Peyer's patch (tissue), 4 donors: ENCODE measurements around the gene CDC20B. TPM values are rescaled to one million over a fixed set of nuclear protein-coding genes. Genes with fewer than 3 reads are reported as not detected.
"Not testable (repeated sequence)": the region's sequence is repeated elsewhere in the genome, so short reads cannot be mapped to it uniquely, and the experiment has no call there.

Experiments used
- DNase-seq, 3 donors: peaks; one replicate each; pipeline ENCODE4 v3.0.0-alpha.2; 2017 to 2019
- H3K27ac ChIP-seq, 4 donors: fragments of 200-600 bp; sonication (generic); one replicate each; pipeline ENCODE4 v1.5.1; 2016 to 2019
- H3K27me3 ChIP-seq, 2 donors: fragments of 200-600 bp; sonication (generic); one replicate each; pipeline ENCODE4 v1.5.1; 2019
- H3K36me3 ChIP-seq, 3 donors: fragments of 200-600 bp; sonication (generic); one replicate each; pipeline ENCODE4 v1.5.1; 2016 to 2019
- H3K4me1 ChIP-seq, 4 donors: fragments of 200-600 bp; sonication (generic); one replicate each; pipeline ENCODE4 v1.5.1; 2016 to 2019
- H3K4me3 ChIP-seq, 4 donors: fragments of 200-600 bp; sonication (generic); 1 replicate in 3 of 4; 2 replicates in 1 of 4; pipeline ENCODE4 v1.5.1; 2016 to 2019; ENCODE audit warnings: mild to moderate bottlenecking in 1 of 4
- H3K9me3 ChIP-seq, 4 donors: fragments of 200-600 bp; sonication (generic); one replicate each; pipeline ENCODE4 v1.5.1; 2016 to 2019; ENCODE audit warnings: mild to moderate bottlenecking in 1 of 4
- POLR2A ChIP-seq, 2 donors: fragments of 450-650 bp; IDR thresholded peaks; one replicate each; pipeline ENCODE4 v1.5.1; 2017; ENCODE audit warnings: antibody characterized with exemption in 2 of 2, mild to moderate bottlenecking in 2 of 2, moderate library complexity in 2 of 2
- total RNA-seq, 4 donors: library from RNA; depleted of rRNA; stranded (reverse); fragments of >200 nt; gene quantifications; one replicate each; pipeline ENCODE4 v1.1.0, GENCODE V29; 2016
- TF ChIP-seq, protein P1 (sequence below), 6 experiments: fragments of 450-650 bp in 4 of 6; fragments of 200-600 bp in 2 of 6; sonication (generic) in 1 of 6; IDR thresholded peaks; one replicate each; pipeline ENCODE4 v1.5.1; 2017 to 2019; ENCODE audit warnings: antibody characterized with exemption in 6 of 6, mild to moderate bottlenecking in 3 of 6, moderate library complexity in 1 of 6

Gene CDC20B
- total RNA-seq, 4 donors from 2014 or later: not detected

DNA sequence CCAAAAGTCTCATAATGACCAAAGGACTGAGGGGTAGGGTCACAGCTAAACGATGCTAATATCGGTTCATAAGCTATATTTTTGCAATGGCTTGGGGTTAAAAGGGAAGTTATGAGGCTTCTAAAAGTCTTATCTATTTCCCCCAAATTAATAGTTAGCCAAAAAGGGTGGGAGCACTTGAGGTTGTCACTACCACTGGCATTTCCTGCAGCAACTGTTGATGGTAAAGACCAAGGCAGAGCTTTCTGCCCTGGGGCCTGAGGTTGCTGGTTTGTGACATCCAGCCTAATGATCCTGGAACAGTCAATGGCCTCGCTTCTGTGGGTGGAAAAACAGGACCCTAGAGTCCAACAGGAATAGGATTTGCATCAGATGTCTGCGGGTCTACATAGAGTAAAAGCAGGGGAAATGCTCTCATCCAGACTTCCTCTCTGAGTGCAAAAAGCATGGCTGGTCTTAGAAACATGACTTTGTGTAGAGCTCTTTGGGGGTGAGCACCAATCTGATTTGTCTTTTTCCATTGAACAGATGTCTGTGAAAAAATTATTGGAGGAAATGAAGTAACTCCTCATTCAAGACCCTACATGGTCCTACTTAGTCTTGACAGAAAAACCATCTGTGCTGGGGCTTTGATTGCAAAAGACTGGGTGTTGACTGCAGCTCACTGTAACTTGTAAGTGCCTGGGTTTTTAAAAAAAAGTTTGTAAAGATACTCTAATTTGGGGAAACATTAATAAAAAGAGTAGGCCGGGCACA is 67.9 kb downstream of the CDC20B start:
- no peak for DNase-seq
- Histone ChIP-seq H3K9me3 (no peaks in the 10 kb centered on the region), H3K4me3 (no peak overlapping the region), H3K27me3 (no peaks in the 10 kb centered on the region), H3K36me3 (no peaks in the 10 kb centered on the region), H3K4me1 (no peaks in the 10 kb centered on the region), H3K27ac (no peak overlapping the region)
- TF ChIP-seq POLR2A (IDR thresholded peaks at IDR 0.05): no peak
- TF ChIP-seq, protein P1, sequence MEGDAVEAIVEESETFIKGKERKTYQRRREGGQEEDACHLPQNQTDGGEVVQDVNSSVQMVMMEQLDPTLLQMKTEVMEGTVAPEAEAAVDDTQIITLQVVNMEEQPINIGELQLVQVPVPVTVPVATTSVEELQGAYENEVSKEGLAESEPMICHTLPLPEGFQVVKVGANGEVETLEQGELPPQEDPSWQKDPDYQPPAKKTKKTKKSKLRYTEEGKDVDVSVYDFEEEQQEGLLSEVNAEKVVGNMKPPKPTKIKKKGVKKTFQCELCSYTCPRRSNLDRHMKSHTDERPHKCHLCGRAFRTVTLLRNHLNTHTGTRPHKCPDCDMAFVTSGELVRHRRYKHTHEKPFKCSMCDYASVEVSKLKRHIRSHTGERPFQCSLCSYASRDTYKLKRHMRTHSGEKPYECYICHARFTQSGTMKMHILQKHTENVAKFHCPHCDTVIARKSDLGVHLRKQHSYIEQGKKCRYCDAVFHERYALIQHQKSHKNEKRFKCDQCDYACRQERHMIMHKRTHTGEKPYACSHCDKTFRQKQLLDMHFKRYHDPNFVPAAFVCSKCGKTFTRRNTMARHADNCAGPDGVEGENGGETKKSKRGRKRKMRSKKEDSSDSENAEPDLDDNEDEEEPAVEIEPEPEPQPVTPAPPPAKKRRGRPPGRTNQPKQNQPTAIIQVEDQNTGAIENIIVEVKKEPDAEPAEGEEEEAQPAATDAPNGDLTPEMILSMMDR (IDR thresholded peaks at IDR 0.05): no peak

DNA sequence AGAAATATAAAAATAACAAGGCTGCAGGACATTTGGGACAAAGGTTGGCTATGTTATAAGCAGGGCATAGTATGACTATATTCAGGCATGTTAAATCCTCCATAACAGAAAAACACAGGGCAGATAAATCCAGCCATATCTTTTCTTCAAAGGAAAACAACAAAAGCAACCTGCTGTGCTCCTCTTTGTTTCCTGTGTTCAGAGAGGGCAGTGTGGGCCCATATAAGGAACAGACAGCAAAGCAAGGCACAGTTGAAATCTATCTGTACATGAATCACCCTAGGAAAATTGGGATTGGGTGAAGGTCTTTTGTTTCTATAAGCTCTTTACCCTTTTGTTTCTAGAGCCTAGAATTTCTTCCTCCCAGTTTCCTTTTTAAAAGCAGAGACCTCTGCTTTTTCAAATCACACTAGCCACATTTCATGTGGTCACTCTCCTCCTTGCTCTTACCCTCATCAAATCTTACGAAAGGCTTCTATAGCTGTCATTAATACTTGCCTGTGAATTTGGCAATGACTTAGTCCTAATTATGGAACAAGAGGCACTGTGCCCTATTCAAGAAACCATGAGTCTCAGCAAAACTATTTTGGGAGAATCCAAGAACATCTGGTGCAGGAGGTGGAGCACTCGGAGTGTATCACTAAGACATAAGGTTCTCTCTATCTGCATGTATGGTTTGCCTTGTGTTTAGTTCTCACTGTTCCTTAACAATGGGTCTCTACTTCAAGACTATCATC is 68.8 kb downstream of the CDC20B start:
- TF ChIP-seq POLR2A (IDR thresholded peaks at IDR 0.05): no peak
- TF ChIP-seq, protein P1 (IDR thresholded peaks at IDR 0.05): no peak
- H3K36me3 ChIP-seq: no peaks in the 10 kb centered on the region
- H3K4me3 ChIP-seq: no peak overlapping the region
- H3K4me1 ChIP-seq: no peaks in the 10 kb centered on the region
- no peak overlapping the region for H3K27ac ChIP-seq
- H3K9me3 ChIP-seq: no peaks in the 10 kb centered on the region
- no peaks in the 10 kb centered on the region for H3K27me3 ChIP-seq
- no peak for DNase-seq

- Histone ChIP-seq H3K9me3 (no peaks in the 10 kb centered on the region), H3K27ac (peak within 1 kb of the TSS; percentile 35 to 67 (median 38)), H3K27me3 (no peaks in the 10 kb centered on the region), H3K4me3 (peak within 1 kb of the TSS in 2 of 4 donors; percentile 3 to 16), H3K4me1 (no peaks in the 10 kb centered on the region), H3K36me3 (no peaks in the 10 kb centered on the region)
- TF ChIP-seq, protein P1 (IDR thresholded peaks at IDR 0.05): no peak
- TF ChIP-seq POLR2A (IDR thresholded peaks at IDR 0.05): no peak
- DNase-seq: no peak
Observed at GRCh38 chr5:55102348-55102747, 70.6 kb downstream of the CDC20B start, which contains the start of gene GZMA. TSS of gene GZMA (plus strand) at chr5:55102646. CDS start at chr5:55102683, 37 bp downstream.

DNA sequence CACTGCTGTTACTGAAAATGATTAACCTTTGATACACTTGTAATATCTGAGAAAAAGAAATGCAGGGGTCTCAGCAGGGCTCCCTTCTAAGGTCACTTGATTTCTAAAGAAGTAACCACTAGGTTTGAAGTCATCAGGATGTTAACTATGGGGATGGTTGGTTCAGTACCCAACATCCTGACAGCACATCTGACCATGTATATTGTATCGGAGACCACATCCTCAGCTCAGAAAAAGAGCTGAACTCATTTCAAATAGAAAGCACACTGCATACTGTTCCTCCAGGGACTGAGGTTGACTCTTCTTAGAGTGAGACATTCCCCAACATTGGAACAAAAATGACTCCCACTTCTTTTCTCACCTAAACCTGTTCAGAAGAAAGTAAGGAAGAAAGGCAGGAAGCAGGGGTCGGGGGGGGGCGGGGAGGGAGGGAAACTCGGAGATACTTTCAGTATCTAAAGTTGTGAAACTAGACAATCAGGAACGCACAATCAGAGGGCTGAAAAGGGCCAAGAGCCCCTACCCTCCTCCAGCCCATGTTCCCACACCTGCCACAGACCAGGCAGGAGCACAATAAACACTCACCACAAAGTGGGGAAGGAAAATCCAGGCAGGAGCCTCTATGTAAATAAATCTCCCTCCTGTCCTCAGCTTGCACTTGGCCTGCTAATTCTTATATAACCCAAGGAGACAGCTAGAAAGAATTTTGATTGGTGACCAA is 71.3 kb downstream of the CDC20B start:
- H3K27ac ChIP-seq: peak overlapping the region; percentile 35 to 67 (median 38)
- no peaks in the 10 kb centered on the region for H3K27me3 ChIP-seq
- TF ChIP-seq, protein P1 (IDR thresholded peaks at IDR 0.05): no peak
- TF ChIP-seq POLR2A (IDR thresholded peaks at IDR 0.05): no peak
- no peaks in the 10 kb centered on the region for H3K4me1 ChIP-seq
- peak in 1 of 3 donors; percentile 49 for DNase-seq
- no peaks in the 10 kb centered on the region for H3K36me3 ChIP-seq
- H3K4me3 ChIP-seq: no peak overlapping the region
- no peaks in the 10 kb centered on the region for H3K9me3 ChIP-seq

DNA sequence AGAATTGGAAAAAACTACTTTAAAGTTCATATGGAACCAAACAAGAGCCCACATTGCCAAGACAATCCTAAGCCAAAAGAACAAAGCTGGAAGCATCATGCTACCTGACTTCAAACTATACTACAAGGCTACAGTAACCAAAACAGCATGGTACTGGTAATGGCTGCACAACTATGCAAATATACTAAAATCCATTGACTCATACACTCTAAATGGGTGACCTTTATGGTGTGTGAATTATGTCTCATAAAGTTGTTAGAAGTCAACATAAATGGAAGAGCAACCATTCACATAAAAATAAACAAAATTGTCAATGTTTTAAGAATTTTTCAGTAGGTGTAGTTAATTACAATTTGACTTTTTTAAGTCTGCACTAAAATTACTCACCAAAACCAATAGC is 71.8 kb downstream of the CDC20B start:
- not testable (repeated sequence) for H3K9me3 ChIP-seq, H3K4me3 ChIP-seq, H3K27ac ChIP-seq

More for the DNA sequence above, 71.8 kb downstream of the CDC20B start:
- not testable (repeated sequence) for H3K4me1 ChIP-seq, H3K36me3 ChIP-seq, H3K27me3 ChIP-seq, DNase-seq
